ENCODE data around the gene OCA2.

The OCA2 gene

DNA sequence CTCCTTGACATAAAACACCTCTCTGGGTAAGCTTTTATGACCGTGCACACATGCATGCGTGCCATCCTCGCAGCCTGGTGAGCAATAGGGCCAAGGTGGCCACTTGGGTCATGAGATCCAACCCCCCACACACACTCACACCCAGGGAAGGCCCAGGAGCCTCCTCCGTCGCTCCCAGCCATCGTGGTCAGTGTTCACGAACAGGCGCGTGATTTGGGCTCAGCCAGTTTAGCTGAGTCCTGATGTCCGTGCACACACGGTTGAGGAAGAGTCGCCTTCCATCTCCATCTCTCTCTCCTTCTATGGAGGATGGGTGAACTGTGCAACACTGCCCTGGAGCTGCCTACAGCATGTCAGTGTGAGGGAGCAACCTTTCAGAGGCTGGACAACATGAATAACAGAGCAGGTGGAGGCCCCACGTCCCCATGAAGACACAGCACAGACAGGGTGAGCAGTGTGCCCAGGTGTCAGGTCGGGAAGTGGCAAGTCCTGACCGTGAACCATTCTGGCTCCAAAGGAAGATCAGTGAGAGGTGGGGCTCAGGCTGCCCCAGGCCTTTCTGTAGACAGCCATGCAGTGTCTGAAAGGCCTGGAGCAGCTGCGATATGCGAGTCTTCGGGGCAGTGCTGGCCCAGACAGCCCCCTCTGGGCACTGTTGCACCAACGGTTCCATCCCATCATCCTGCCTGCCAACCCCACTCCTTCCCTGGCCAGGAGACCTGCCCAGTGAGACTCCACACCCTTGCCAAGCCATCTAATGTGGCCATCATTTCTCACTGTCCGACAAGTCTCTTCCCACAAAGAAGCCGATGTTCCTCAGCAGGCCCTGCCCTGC is 253.4 kb downstream of the OCA2 start:
- DNase-seq (ENCODE audit: low read depth) = no peak

- DNase-seq (ENCODE audit: low read depth) = no peak
Measured at GRCh38 chr15:27844018-27844666, 255.0 kb downstream of the OCA2 start.

GRCh38 chr15:27843146-27843545 is 256.0 kb downstream of the OCA2 start:
- no peak for DNase-seq (ENCODE audit: low read depth)

DNA sequence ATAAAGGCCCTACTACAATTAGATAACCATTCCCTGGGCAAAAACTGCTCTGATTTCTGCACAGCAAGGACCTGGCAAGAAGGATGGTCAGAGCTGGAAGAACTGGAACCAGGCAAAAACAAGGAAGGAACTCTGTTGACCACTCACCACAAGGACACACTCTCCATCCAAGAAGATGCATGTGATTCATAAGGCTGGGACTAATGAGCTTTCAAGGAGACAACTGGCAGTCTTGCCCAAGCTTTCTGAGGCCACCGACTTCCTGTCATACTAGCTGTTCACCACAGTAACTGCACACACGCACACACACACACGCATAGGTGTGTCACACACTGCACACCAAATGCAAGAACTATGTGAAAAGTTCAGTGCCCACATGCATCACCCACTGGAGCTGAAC is 256.6 kb downstream of the OCA2 start:
- DNase-seq (ENCODE audit: low read depth) = no peak

DNA sequence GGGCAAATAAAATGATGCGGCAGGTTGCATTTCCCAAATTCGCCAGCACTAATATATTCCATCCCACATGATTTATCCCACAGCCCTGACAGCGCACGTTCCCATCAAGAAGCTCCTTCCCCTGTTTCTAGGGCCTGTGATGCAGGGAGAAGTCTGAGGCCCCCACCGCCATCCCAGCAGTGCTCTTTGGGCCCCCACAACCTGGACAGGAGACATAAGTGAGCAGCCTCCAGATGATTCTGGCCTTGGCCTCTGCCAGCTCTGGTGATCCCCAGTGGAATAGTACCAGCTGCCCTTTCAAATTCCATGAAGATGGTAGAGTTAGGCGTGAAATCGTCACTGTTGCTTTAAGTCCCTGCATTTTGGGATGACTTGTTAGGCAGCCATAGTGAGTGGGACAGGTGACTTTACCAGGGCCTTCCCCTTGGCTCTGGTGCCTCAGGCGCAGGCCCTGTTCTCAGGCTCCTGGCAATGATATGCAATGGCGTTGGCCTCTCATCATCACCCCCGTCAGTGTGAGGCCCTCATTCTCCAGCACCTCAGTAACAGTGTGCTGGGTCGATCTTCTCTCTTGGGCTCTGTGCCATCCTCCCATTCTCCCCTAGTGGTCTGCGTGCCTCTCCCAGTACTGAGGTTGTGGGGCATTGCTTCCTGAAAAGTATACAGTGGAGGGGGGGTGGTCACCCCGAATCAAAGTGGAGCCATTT is 263.7 kb downstream of the OCA2 start:
- DNase-seq (ENCODE audit: low read depth) = no peak

DNA sequence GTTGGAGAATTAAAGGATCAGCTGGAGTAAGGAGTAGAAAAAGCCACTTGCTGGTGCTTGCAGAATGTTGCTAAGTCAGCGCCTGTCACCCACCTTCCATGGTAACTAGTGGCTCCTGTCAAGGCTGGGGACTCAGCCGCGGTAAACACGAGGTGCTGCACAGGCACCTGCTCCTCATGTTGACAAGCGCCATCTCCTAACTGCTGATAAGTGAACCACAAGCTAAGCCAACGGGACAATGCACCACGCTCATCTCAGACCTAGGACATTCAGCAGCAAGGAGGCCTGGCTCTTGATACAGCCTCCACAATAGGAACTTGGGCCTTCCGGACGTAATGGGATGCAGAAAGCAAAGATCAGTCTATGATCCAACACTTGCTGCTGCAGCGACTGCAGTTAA is 264.4 kb downstream of the OCA2 start:
- DNase-seq (ENCODE audit: low read depth) = no peak

- no peak for DNase-seq (ENCODE audit: low read depth)
Measured at GRCh38 chr15:27833974-27834373, 265.1 kb downstream of the OCA2 start.

GRCh38 chr15:27833178-27833577 is 265.9 kb downstream of the OCA2 start:
- DNase-seq (ENCODE audit: low read depth) = no peak

DNA sequence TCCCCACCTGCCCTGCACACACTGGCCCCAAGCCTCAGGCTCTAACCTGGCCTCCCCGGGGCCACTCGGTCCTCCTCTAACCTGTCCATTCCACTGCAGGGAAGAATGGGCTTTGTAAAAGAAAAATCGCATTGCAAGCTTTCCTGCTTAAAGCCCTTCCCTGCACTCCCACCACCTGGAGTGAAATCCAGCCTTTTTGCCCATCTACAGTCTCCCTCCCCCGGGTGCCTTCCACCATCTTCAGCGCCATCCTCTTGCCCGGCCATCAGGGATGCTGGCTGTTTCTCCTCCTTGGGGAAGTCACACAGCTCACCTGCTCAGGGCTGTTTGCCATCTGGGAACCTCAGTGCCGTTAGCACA is 266.9 kb downstream of the OCA2 start:
- no peak for DNase-seq (ENCODE audit: low read depth)

GRCh38 chr15:27831384-27832236 is 267.5 kb downstream of the OCA2 start:
- DNase-seq (ENCODE audit: low read depth) = no peak

GRCh38 chr15:27828746-27829145 is 270.4 kb downstream of the OCA2 start:
- no peak for DNase-seq (ENCODE audit: low read depth)

- no peak for DNase-seq (ENCODE audit: low read depth)
Measured at GRCh38 chr15:27826902-27827714, 272.0 kb downstream of the OCA2 start.

DNA sequence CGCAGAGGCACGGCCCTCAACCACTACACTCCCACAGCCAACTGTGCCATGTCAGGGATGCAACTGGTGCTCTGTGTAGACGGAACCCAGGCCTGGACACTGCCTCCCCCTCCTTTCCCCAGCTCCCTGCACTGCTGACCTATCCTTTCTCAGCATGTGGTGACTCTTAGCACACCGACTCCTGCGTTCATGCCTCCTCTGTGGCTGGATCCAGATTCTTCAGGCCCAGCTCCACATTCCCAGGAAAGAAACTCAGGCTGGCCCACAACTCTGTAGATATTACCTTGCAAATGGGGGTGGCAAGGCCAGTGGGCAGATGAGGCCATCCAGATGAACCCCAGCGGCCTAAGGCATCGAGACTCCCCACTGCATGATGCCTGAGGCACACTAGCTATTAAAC is 272.7 kb downstream of the OCA2 start:
- DNase-seq (ENCODE audit: low read depth) = no peak

GRCh38 chr15:27824841-27825422 is 274.2 kb downstream of the OCA2 start:
- DNase-seq (ENCODE audit: low read depth) = no peak

DNA sequence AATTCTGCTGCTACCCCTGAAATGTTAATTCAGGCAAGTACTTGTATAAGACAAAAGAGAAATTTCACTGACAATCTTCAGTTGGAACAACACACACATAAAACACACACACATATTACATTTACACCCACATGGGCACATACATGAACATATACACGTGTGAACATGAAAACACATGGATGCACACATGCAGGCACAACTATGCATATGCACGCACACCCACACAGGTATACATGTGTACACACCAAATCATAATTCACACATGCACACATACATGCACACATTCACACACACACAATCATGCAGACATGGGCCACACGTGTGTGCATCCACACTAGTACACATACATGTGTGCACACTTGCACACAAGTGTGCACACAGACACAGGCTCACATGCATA is 277.8 kb downstream of the OCA2 start:
- DNase-seq (ENCODE audit: low read depth) = no peak

GRCh38 chr15:27820722-27821121 is 278.4 kb downstream of the OCA2 start:
- DNase-seq (ENCODE audit: low read depth) = no peak

DNA sequence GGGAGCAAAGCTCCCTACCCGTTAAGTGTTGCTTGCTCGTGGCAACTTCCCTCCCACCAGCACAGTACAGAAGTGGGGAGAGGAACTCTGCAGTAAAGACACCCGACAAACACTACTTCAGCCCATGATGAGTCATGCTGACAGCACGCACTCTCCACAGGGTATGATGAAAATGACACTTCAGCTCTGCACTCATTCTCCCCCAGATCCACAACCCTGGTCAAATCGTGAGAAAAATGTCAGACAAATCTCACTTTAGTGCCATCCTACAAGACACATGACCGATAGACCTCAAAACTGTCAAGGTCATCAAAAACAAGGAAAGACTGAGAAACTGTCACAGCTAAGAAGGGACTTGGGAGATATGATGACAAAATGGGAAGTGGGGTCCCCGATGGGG is 278.9 kb downstream of the OCA2 start:
- DNase-seq (ENCODE audit: low read depth) = no peak

DNA sequence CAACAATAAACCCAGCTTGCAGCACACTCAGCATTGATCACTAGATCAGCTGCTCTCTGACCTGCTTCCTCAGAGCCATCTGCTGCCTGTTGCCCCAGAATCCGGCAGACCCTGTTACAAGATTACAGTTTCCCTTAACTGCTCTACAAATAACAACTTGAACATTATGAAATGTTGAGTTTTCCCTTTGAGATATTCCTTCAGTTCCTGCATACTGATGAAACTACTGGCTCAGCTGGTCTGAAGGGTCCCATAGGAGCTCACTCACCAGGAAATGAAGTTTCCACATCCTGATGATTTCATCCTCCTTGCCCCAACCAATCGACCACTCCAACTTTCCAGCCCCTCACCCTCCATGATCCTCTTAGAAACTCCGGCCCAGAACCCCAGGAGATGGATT is 281.9 kb downstream of the OCA2 start:
- no peak for DNase-seq (ENCODE audit: low read depth)

DNA sequence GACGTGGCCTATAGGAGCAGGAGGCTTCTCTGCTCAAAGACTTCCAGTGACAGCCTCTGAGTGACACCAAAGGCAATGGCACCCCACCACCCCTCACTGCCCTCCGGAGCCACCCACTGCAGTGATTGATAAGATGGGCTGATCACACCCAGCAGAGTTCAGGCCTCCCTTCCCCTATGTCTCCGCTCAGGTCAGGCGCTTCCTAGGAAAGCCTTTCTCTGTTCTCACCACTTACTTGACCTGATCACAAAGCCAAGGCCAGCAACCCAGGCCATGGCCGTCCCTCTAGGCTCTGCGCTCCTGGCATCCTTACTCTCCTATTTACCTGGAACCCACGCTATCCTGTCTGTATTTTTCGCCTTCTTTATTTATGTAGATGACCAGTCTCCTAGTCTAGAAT is 282.3 kb downstream of the OCA2 start:
- DNase-seq (ENCODE audit: low read depth) = no peak

DNA sequence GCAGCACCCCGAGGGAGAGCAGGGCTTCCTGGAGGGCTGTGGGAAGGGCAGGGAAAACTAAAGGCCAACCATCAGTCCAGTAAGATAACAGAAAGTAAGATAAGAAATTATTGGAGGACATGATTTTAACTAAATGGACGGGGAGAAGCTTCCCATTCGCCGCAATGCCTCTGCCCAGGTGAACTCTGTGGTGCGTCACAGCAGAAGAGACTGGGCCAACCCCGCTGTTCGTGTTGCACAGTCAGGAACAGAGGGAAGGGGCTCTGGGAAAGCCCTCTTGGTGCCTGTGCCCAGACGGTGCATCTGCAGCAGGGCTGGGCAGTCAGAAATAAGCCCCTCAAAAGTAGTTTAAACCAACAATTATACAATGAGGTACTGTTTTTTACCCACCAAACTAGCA is 284.1 kb downstream of the OCA2 start:
- no peak for DNase-seq (ENCODE audit: low read depth)

DNA sequence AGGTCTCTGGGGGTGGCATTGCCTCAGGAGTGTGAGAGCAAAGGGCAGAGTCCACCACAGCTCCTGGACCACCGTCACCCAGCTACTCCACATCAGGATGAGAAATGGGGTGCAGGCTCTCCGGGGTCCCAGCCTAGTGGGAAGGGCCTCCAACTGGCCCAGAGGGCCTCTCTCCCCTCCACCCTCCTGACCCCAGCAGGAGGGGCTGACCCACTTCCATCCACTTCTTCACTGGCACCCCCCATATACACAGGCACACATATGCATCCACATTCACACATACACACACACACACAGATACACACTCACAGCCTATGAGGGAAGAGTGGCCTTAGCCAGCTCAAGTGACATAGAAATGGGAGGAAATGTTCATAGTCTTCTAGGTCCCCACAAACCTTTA is 286.0 kb downstream of the OCA2 start:
- no peak for DNase-seq (ENCODE audit: low read depth)
